Ramos (cell line): ENCODE results near the gene CBARP.

Experiments used
- in situ Hi-C: fragments of 300-500 bp; cut with MboI; formaldehyde crosslinking; loops from one replicate; pipeline ENCODE4 v1.14.3; 2022; ENCODE audit warnings: low sequenced_read_pairs; ENCODE audit not compliant: unreplicated experiment

The CBARP gene

GRCh38 chr19:1243768-1244692, 6.2 kb upstream of the CBARP start:
- in situ Hi-C loops, result no loop called here

DNA sequence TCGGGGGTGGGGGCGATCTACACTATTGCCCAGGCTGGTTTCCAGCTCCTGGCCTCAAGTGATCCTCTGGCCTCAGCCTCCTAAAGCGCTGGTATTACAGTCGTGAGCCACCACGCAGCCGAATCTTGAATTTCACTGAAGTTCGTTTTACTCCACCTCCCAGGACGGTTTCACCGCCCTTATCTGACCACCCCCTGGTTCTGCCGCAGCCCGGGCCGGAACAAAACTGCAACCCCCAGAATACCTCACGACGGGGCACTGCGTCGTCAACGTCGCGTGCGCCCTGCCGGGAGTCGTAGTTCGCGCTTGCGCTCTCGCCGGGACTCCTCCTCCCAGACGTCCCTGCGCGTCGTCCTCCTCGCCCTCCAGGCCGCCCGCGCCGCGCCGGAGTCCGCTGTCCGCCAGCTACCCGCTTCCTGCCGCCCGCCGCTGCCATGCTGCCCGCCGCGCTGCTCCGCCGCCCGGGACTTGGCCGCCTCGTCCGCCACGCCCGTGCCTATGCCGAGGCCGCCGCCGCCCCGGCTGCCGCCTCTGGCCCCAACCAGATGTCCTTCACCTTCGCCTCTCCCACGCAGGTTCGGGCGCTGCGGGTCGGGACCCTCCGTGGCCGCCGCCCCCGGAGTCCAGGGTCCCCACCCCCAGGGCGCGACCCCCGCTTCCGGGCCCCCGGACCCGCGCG, 3.8 kb upstream of the CBARP start, which contains the start of gene ATP5F1D:
TSS of gene ATP5F1D (plus strand) at position 335 of the 679 bp plus-strand sequence. CDS start at position 435, 100 bp downstream.
- in situ Hi-C loops, result no loop called here

GRCh38 chr19:1240925-1241324, 3.1 kb upstream of the CBARP start:
- in situ Hi-C loops, result no loop called here

DNA sequence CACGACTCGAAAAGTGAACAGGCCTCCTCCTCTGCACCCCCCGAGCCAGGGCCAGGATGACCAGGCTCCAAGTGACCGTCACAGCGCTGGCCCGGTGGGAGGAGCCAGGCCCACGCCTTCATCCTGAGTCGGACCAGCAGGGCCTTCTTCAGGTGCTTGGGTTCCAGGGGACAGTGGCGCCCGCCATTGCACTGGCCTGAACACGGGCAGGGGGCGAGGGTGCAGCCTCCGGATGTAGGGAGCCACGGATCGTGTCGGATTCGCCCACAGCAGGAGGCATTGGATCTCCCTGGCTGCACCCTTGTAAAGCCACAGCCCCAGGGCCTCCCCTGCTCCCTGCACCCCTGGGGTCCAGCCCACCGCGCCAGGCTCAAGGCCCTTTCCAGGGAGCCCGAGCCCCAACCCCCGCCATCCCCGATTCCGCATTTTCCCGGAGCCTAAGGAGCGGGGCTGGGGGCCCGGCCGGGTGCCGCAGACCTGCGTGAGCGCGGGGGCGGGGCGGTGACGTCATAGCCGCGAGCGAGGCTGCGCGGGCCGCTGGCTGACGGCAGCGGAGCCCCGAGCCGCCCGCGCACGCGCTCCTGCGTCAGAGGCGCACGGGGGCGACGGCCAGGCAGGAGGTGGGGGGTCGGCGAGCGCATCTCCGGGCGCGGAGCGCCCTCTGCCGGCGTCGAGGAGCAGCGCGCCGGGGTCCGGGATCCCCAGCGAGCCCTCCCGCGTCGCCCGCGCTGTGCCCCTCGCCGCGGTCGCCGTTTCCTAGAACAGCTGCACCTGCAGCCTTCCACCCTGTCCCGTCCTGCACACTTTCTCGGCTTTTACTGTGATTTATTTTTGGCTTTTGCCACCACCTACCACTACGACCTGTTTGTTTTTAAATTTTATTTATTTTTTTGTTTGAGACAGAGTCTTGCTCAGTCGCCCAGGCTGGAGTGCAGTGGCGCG, 2.3 kb upstream of the CBARP start:
- in situ Hi-C loops, result no loop called here

DNA sequence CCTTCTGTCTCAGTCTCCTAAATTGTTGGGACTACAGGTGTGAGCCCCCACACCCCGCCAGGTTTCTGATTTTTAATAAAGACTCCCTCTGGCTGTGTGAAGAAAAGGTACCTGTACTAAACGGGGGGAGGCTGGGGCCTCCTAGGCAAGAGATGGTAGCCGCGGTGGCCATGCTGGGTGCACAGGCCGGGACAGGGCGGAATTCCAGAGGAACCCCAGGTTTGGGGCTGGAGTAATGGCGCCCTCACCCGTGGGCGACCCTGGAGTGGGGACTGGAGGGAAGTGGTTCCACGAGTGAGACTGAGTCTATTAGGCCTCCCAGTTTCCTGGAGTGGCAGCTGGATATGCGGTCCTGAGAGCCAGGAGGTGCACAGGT, 1.6 kb upstream of the CBARP start:
- in situ Hi-C loops, result no loop called here

DNA sequence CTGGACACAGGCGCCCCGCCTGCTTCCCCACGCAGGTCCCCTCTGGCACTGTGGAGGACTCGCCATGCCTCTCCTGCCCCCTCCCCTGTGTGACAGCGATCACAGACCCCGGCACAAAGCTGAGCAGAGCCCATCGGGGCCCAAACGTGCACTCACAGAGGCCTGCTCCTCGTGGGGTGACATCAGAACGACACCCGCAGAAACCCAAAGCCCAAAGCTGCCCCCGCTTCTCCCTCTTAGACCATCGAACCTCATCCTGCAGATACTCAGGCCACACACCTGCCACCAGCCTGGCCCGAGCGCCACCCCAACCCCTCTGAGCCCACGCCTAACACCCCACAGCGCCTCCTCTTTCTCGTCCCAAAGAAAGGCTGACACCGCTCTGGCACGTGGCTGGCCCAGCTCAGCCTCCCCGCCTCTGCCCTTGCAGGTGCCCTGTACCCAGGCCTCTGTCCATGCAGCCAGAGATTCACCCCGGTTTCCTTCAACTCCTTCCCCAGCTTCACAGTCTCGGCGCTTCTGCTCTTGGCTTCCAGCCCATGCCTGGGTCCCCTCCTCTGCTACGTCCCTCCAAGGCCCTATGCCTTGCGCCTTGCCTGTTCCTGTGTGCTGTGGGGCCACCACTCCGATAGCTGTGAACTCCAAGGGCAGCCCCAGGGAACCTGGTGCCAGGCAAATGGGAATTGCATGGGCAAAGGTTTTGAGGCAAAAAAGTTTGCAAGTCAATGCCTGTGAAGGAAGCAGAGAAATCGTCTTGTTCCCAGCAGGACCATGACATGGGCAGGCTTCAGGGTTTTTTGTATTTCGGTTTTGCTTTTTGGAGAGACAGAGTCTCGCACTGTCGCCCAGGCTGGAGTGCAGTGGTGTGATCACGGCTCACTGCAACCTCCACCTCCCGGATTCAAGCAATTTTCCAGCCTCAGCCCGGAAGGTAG, 831 bp upstream of the CBARP start:
- in situ Hi-C loops, result no loop called here

GRCh38 chr19:1237027-1237659, 662 bp downstream of the CBARP start:
- in situ Hi-C loops, result no loop called here

- in situ Hi-C loops, result no loop called here
These were observed 1.2 kb downstream of the CBARP start for GRCh38 chr19:1236576-1236975.

GRCh38 chr19:1235625-1236538, 1.9 kb downstream of the CBARP start:
- in situ Hi-C loops, result no loop called here

DNA sequence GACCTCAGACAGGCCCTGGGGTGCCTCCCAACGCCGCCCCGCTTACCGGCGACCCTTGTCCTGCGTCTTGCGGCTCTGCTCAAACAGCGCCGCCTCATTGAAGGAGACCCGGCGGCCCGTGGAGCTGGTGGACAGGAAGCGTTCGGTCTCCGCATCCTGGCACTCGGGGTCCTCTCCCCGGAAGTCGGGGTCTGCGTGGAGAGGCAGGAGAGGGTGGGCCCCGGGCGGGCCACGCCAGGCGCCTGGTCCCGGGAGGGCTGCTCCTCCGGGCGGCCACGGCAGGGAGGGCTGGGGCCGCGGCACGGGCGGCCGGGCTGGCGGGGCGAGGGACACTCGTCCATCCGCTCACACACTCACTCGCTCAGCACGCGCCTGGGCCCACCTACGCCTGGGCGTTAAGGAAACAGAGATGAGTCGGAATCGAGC, 2.8 kb downstream of the CBARP start:
- in situ Hi-C loops, result no loop called here

- in situ Hi-C loops, result no loop called here
These were observed 3.5 kb downstream of the CBARP start for GRCh38 chr19:1234051-1234954.

DNA sequence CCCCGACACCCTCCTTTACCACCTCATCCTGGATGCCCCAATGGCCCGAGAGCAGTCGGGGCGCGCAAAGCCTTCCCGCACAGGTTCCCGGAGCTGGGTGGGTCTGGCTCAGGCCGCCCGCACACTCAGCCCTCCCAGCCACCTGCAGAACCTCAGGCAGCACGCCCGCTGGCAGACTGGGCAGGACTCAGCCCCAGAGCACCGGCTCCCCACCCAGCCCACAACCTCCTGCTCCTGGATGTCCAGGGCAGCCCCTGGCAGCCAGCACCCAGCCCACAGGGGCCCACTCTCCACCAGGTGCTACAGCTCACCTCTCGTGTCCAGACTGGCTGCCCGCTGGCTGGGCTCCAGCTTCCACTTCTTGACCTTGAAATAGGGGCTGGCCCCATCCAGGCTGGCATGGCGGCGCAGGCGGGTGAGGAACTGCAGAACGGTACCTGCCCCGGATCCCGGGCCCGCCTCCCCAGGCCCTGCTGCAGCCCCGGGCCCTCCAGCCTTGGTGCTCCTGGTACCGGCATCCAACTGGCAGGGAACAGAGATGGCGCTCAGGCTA, 4.6 kb downstream of the CBARP start:
- in situ Hi-C loops, result no loop called here

DNA sequence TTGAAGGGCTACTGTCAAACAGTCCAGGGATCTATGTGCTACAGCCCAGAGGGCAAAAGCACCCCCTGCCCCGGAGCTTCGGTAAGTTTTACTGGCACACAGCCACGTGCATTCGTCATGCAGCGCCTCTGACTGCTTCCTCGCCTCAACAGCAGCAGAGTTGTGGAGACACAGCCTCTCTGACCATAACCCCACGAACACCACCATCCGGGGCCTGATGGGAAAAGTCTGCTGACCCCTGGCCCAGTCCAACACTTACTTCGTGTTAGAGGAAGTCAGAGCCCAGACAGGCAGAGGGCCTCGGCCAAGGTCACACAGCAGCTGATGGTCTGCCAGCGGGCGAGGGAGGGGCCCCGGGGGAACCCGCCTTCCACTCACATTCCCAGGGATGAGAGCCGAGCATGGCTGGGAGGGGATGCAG, 5.1 kb downstream of the CBARP start:
- in situ Hi-C loops, result no loop called here

- in situ Hi-C loops, result no loop called here
These were observed 5.8 kb downstream of the CBARP start for GRCh38 chr19:1231729-1232637.

DNA sequence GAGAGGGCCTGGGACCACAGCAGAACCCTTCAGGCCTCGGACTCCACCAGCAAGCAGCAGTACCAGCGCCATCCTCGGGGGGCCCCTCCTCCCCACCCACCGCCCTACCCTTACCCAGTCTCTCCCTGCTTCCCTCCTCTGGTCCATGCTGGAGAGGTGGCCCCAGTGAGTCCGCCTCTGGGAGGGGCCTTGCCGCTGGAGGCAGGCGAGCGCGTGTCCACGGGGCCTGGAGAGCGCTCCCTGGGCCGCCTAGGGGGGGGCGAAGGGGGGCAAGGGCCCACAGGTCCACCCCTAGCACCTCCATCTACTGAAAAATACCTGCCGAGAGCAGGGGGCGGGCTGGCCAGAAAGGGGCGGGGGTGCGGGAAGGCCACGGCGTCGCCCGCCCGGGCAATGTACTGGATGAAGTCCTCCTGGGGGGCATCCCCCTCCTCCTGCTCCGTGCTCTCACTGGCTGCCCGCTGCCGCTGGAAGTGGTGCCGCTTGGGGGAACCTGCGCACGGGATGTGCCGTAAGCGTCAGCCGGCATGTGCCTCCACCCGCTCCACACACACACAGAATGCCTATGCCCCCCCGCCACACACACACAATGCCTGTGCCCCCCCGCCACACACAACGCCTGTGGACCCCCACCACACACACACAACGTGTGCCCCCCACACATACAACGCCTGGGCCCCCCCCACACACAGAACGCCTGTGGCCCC, 6.9 kb downstream of the CBARP start:
- in situ Hi-C loops, result no loop called here
